IPS-18a (cell line): ENCODE data around the gene DNAH2.
"Not testable (repeated sequence)": the region's sequence is repeated elsewhere in the genome, so short reads cannot be mapped to it uniquely, and the experiment has no call there.

Source experiments
- H3K27ac ChIP-seq: one replicate; pipeline ENCODE4 v1.5.1; 2013; ENCODE audit warnings: low read length
- H3K27me3 ChIP-seq: one replicate; pipeline ENCODE4 v1.6.1; 2013; ENCODE audit warnings: mild to moderate bottlenecking, low read length; ENCODE audit not compliant: control insufficient read depth, insufficient read depth
- H3K36me3 ChIP-seq: one replicate; pipeline ENCODE4 v1.6.1; 2013; ENCODE audit warnings: low read depth, low read length; ENCODE audit not compliant: control insufficient read depth
- H3K4me1 ChIP-seq: one replicate; pipeline ENCODE4 v1.6.1; 2013; ENCODE audit warnings: low read depth, low read length; ENCODE audit not compliant: control insufficient read depth
- H3K4me3 ChIP-seq: one replicate; pipeline ENCODE4 v1.5.1; 2013; ENCODE audit warnings: low read length
- H3K9ac ChIP-seq: one replicate; pipeline ENCODE4 v1.6.1; 2013; ENCODE audit warnings: mild to moderate bottlenecking, low read length, moderate library complexity
- H3K9me3 ChIP-seq: one replicate; pipeline ENCODE4 v1.6.1; 2013; ENCODE audit warnings: low read depth, low read length; ENCODE audit not compliant: control insufficient read depth

DNAH2 gene

DNA sequence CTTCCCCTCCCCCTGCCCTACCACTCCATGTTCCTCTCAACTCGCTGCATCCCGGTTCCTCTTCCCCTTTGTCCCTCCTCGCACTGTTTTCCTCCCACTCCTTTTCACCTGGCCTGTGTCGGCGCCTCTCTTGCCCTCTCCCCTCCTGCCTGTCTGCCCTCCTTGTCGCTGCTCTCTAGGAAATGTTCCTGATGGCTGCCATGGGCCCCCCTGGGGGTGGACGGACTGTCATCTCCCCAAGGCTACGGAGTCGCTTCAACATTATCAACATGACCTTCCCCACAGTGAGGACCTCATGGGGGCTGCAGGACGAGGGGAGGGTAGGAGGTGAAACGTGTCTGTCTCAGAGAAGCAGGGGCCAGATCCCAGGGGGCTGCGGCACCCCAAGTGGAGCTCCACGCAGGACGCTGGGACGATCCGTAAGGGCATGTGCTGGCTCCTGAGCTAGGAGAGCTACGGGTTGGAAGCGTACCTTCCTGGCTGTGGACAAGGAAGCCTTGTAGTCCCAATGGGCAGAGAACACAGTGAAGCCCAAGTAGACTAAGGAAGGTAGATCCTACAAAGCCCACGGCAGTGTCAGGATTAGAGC lies 76.6 kb downstream of the DNAH2 start:
- Histone ChIP-seq H3K27me3 (no peaks in the 10 kb centered on the region), H3K36me3 (no peaks in the 10 kb centered on the region), H3K4me3 (no peak overlapping the region), H3K9ac (no peak overlapping the region), H3K27ac (no peak overlapping the region), H3K4me1 (no peaks in the 10 kb centered on the region), H3K9me3 (no peaks in the 10 kb centered on the region)

DNA sequence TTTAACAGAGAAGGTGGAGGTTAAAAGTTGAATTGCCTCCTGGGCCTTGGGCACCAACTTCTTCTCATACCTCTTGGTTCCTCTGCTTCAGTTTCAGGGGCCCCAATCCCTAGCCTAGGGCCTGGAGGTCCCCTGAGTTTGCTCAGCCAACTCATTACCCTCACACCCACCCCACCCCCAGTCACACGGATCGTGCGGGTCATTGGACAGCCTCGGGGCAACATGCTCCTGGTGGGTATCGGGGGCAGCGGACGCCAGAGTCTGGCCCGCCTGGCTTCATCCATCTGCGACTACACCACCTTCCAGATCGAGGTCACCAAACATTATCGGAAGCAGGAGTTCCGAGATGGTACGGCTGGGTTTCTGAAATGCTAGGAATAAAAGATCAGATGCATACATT lies 80.4 kb downstream of the DNAH2 start:
- H3K36me3 ChIP-seq: no peaks in the 10 kb centered on the region
- no peaks in the 10 kb centered on the region for H3K4me1 ChIP-seq
- no peak overlapping the region for H3K4me3 ChIP-seq
- no peak overlapping the region for H3K9ac ChIP-seq
- H3K27ac ChIP-seq: no peak overlapping the region
- no peaks in the 10 kb centered on the region for H3K27me3 ChIP-seq
- H3K9me3 ChIP-seq: no peaks in the 10 kb centered on the region

DNA sequence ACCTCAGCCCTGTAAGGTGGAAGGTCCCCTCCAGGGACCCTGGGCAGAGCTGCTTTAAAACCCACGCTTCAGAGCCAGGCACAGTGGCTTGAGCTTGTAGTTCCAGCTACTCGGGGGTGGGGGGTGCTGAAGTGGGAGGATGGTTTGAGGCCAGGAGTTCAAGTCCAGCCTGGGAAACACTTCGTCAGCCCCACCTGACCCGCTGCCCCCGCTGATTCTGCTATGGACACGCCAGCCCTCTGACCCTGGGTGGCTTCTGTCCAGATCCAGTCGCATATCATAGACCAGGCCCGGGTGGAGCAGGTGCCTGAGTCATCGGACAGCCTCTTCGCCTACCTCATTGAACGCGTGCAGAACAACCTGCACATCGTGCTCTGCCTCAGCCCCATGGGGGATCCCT lies 81.3 kb downstream of the DNAH2 start:
- H3K27ac ChIP-seq: no peak overlapping the region
- H3K27me3 ChIP-seq: no peaks in the 10 kb centered on the region
- no peaks in the 10 kb centered on the region for H3K9me3 ChIP-seq
- no peaks in the 10 kb centered on the region for H3K36me3 ChIP-seq
- H3K9ac ChIP-seq: no peak overlapping the region
- H3K4me3 ChIP-seq: no peak overlapping the region
- no peaks in the 10 kb centered on the region for H3K4me1 ChIP-seq

DNA sequence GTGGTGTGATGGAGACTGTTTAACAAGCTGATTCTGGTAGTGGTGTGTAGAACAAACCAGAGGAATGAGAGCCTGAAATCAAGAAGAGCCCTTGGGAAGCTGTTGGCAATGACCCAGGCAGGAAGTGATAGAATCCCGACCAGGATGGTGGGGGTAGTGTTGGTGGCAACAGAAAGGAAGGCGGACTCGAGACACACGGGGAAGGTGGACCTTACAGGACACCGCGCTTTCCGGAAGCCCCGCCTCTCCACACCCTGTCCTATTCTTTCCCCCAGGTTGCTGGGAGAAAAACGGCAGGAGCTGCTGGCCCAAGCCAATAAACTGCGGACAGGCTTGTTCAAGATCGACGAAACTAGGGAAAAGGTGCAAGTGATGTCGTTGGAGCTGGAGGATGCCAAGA lies 86.4 kb downstream of the DNAH2 start:
- H3K36me3 ChIP-seq: no peaks in the 10 kb centered on the region

DNA sequence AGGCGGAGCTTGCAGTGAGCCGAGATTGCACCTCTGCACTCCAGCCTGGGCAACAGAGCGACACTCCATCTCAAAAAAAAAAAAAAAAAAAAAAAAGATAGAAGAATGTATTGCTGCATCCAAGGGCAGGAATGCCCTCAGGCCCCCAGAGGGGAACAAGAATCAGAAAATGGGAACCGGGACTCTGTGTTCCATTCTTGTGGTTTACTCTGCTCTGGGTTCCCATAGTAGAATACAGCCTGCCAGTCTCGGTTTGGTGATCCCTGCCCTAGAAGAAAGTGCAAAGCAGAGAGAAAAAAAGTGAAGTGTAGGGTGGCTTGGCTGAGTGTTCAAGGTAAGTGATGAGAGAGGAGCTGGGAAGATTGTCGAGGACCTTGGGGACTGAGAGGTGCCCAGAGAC lies 89.0 kb downstream of the DNAH2 start:
- H3K9ac ChIP-seq: no peak overlapping the region
- no peak overlapping the region for H3K27ac ChIP-seq
- H3K36me3 ChIP-seq: no peaks in the 10 kb centered on the region

More for the DNA sequence above, 86.4 kb downstream of the DNAH2 start:
- H3K9me3 ChIP-seq: no peaks in the 10 kb centered on the region
- H3K4me1 ChIP-seq: no peaks in the 10 kb centered on the region
- no peak overlapping the region for H3K27ac ChIP-seq
- no peaks in the 10 kb centered on the region for H3K27me3 ChIP-seq
- no peak overlapping the region for H3K9ac ChIP-seq
- no peak overlapping the region for H3K4me3 ChIP-seq

DNA sequence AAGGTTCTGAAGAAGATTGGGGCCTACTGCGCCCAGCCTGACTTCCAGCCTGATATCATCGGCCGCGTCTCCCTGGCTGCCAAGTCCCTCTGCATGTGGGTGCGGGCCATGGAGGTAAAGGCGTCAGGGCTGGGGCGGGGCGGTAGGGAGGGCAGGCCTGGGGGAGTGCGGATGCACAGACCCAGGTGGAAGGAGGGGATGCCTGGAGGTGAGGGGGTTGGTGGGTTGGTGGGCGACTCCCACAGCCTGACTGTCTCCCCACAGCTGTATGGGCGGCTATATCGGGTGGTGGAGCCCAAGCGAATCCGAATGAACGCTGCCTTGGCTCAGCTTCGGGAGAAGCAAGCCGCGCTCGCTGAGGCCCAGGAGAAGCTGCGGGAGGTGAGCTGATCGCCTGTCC lies 89.7 kb downstream of the DNAH2 start:
- Histone ChIP-seq H3K4me1 (no peaks in the 10 kb centered on the region), H3K27ac (no peak overlapping the region), H3K27me3 (no peaks in the 10 kb centered on the region), H3K36me3 (no peaks in the 10 kb centered on the region), H3K9ac (no peak overlapping the region), H3K9me3 (no peaks in the 10 kb centered on the region), H3K4me3 (no peak overlapping the region)

More for the DNA sequence above, 89.0 kb downstream of the DNAH2 start:
- H3K9me3 ChIP-seq: no peaks in the 10 kb centered on the region
- no peak overlapping the region for H3K4me3 ChIP-seq
- no peaks in the 10 kb centered on the region for H3K4me1 ChIP-seq
- no peaks in the 10 kb centered on the region for H3K27me3 ChIP-seq

DNA sequence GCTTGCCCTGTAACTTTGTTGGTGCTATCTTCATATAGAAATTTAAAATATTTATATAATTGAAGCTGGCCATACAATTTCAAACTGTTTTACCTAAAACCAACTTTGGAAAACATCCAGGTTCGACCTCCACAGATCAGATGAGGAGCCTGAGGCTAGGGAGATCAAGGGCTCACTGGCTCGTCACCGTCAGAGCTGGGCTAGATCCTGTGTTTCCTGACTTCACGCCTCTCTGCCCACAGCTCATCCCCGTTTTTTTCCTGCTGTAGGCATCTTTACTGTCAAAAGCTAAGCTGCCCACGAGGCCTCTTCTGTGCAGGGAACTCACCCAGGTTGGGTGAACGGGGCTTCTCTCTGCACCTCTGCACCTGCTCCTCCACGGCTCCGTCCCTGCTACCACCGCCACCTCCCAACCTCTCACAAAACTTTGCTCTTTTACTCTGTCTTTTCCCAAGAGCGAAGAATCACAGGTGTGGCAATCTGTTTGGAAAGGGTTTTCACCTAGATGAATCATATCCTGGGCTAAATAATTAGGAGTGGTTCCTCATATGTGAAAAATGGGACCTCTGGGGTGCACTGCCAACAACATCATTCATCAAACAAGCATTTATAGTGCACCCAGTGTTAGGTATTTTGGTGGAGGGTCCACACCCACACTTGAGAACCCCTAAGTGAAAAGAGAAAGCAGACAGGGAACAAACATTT lies 91.7 kb downstream of the DNAH2 start:
- H3K27ac ChIP-seq: no peak overlapping the region

DNA sequence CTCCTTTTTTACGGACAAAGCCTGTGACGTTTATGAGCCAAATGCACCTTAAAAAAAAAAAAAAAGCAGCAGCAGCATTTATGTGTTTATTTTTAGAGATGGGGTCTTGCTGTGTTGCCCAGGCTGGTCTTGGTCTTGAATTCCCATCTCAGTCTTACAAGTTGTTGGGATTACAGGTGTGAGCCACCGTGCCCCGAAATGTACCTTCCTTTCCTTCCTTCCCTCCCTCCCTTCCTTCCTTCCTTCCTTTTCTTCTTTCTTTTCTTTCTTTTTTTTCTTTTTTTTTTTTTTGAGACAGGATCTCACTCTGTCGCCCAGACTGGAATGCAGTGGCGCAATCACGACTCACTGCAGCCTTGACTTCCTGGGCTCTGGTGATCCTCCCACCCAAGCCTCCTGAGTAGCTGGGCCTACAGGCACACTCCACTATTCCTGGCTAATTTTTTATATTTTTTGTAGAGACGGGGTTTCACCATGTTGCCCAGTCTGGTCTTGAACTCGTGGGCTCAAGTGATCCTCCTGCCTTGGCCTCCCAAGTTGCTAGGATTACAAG lies 92.3 kb downstream of the DNAH2 start:
- not testable (repeated sequence) for H3K27me3 ChIP-seq, H3K9me3 ChIP-seq, H3K4me1 ChIP-seq, H3K9ac ChIP-seq, H3K4me3 ChIP-seq, H3K27ac ChIP-seq, H3K36me3 ChIP-seq

More for the DNA sequence above, 91.7 kb downstream of the DNAH2 start:
- H3K4me3 ChIP-seq: no peak overlapping the region
- H3K27me3 ChIP-seq: no peaks in the 10 kb centered on the region
- H3K4me1 ChIP-seq: no peaks in the 10 kb centered on the region
- H3K9me3 ChIP-seq: no peaks in the 10 kb centered on the region
- no peak overlapping the region for H3K9ac ChIP-seq
- no peaks in the 10 kb centered on the region for H3K36me3 ChIP-seq

DNA sequence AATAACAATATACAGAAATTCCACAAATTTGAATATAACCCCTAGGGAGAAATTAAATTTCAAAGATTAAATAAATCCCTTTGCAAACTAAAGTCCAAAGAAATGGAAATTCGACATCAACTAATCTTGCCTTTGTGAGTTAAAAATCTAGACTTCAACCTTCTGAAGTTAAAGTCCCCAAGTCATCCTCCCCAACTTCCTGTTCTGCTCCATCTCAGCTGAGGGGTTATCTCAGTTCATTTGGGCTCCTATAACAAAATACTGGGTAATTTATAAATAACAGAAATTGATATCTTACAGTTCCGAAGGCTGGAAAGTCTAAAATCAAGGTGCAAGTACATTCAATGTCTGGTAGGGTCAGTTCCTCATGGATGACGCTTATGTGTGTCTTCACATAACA lies 93.7 kb downstream of the DNAH2 start:
- Histone ChIP-seq H3K27me3 (no peaks in the 10 kb centered on the region), H3K9me3 (no peaks in the 10 kb centered on the region), H3K4me1 (no peaks in the 10 kb centered on the region), H3K36me3 (no peaks in the 10 kb centered on the region), H3K27ac (no peak overlapping the region), H3K9ac (no peak overlapping the region), H3K4me3 (no peak overlapping the region)

DNA sequence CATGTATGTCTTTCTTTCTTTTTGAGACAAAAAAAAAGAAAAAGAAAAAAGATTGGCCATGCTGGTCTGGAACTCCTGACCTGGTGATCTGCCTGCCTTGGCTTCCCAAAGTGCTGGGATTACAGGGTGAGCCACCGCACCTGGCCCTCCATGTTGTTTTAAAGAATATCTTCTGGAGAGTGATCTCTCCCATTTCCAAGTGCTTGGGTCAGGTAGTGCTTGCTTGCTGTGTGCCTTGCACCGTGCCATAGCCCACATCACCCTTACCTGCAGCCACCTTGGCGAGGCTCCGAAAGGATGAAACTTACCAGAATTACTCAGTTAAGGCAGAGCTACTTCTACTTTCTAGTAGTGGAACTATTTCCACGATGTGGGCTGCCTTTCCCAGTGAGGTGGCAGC lies 97.4 kb downstream of the DNAH2 start:
- no peaks in the 10 kb centered on the region for H3K36me3 ChIP-seq
- H3K9me3 ChIP-seq: no peaks in the 10 kb centered on the region
- no peaks in the 10 kb centered on the region for H3K27me3 ChIP-seq
- H3K27ac ChIP-seq: no peak overlapping the region
- no peak overlapping the region for H3K4me3 ChIP-seq
- no peaks in the 10 kb centered on the region for H3K4me1 ChIP-seq
- H3K9ac ChIP-seq: no peak overlapping the region

DNA sequence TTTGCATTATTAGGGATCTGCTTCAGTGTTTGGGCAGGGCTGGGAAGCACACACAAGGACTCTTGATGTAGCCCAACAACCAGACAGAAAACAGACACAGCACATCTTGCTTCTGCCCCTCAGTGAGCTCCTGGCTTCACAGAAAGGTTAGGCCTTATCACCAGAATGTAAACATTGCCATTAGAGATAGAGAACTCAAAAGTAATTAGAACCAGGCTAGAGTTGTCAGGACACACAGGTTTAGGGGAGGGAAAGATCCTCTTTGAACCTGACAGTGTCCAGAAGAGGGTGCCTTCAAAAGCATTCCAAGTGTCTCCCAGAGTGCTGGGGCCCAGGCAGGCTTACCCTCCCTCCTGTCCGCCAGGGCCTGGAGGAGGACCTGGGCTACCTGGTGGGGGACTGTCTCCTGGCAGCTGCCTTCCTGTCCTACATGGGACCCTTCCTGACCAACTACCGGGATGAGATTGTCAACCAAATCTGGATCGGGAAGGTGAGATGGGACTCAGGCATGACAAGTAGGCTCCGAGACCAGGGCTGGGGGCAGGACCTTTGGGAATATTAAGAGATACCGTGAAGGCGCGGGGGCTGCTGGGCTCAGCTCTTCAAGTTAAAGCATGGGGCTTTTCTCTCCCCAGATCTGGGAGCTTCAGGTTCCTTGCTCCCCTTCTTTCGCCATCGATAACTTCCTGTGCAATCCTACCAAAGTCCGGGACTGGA lies 99.5 kb downstream of the DNAH2 start:
- Histone ChIP-seq H3K27ac (no peak overlapping the region), H3K27me3 (no peaks in the 10 kb centered on the region)

More for the DNA sequence above, 99.5 kb downstream of the DNAH2 start:
- Histone ChIP-seq H3K9me3 (no peaks in the 10 kb centered on the region), H3K4me3 (no peak overlapping the region), H3K4me1 (no peaks in the 10 kb centered on the region), H3K9ac (no peak overlapping the region), H3K36me3 (no peaks in the 10 kb centered on the region)
